GM19025 (cell line): ENCODE results near the gene SIRPG.
"Not testable (repeated sequence)": the region's sequence is repeated elsewhere in the genome, so short reads cannot be mapped to it uniquely, and the experiment has no call there.

Experiments used
- ATAC-seq: cut with Tn5 transposase; IDR thresholded peaks from one replicate; pipeline ENCODE4 v1.9.1; 2021; ENCODE audit warnings: mild to moderate bottlenecking, low read depth, moderate library complexity; ENCODE audit not compliant: unreplicated experiment

Gene SIRPG

GRCh38 chr20:1672728-1673127 is 15.1 kb upstream of the SIRPG start:
- no peak for ATAC-seq

- ATAC-seq: no peak
Observed at GRCh38 chr20:1671891-1672669, 14.5 kb upstream of the SIRPG start.

DNA sequence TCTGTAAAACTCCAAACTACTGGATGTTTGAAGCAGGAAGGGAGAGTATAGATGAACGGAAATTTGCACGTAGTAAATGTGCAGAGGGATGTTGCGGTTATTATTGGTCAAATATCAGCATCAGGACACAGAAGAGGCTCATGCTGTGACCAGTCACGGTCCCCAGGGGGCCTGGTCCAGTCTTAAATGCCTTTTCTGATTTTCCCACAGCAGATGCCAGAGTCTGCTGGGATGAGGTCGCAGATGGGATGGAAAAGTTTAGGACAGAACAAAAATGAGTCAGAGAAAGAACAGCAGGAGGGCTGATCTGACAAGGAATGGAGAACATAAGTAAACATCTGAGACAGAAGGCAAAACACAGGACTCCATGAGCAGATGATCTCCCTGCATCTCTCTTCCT is 11.7 kb upstream of the SIRPG start:
- ATAC-seq: no peak

GRCh38 chr20:1667502-1668085 is 10.0 kb upstream of the SIRPG start:
- ATAC-seq: no peak

- no peak for ATAC-seq
Observed at GRCh38 chr20:1666802-1667201, 9.2 kb upstream of the SIRPG start.

DNA sequence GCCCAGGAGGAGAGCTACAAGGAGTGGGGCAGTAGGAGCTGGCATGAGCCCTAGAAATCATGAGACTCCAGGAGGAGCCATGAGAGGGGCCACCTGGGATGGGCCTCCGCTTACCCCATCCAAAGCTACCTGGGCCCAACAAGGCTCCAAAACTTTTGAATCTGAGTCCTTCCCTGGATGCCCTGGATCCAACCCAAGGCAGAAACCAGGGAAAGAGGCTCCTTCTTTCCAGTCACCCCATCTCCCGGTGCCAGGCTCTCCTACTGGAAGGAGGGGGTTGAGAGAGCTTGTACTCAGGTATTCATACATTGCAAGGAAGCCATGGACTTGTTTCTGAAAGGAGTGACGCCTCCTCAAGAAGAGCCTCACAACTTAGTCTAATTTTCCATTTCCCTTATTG is 7.8 kb upstream of the SIRPG start:
- no peak for ATAC-seq

DNA sequence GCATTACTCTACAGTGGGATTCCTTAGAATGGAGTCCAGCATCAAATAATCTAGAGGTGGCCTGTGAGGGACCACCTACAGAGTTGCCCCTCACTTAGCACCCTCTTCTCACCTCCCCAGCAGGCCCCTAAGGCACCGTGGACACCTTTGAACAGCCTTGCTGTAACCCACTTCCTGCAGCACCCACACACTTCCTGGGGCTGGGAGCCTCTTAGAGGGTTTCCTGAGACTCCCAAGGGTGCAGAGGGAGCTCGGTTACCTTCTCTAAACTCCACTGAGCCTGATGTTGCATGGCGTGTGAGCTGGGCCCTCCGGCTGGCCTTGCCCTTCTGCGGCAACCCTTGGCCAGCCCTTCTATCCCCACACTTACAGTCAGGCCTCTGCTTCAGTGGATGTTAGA is 7.3 kb upstream of the SIRPG start:
- no peak for ATAC-seq

GRCh38 chr20:1663917-1664316 is 6.3 kb upstream of the SIRPG start:
- no peak for ATAC-seq

- ATAC-seq: no peak
Observed at GRCh38 chr20:1661542-1662299, 4.1 kb upstream of the SIRPG start.

GRCh38 chr20:1660246-1660645 is 2.7 kb upstream of the SIRPG start:
- ATAC-seq: no peak

DNA sequence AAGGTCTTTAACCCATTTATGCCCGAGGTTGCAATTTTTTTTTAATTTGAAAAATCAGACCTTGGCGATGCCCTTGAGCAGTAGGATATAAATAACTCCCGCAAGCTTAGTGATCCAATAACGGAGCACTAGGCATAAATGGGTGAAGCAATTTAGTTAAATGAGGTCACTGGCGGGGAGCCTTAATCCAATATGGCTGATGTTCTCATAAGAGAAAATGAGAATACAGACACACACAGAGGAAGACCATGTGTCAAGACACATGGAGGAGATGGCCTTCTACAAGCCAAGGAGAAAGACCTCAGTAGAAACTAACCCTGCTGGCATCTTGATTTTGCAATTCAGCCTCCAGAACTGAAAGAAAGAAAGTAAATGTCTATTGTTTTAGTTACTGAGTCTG is 735 bp downstream of the SIRPG start:
- ATAC-seq: no peak

GRCh38 chr20:1654996-1655395 is 2.6 kb downstream of the SIRPG start:
- no peak for ATAC-seq

DNA sequence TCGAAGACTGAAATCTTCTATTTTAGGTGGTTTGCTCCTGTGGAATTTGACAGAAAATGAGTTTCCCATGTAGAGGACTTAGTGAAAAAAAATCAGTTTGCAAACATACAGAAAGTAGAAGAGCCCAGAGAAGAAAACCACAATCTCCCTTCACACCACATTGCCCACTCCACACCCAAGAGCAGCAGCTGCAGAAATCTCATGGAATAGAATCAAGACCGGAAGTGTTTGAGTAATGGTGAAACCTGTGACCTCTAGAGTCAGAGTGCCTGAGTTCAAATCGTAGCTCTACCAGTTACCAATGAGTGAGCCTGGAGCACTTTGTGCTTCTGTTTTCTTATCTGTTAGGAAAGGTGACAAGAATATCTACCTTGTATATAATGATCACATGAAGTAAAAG is 4.6 kb downstream of the SIRPG start:
- ATAC-seq: no peak

GRCh38 chr20:1652104-1652503 is 5.5 kb downstream of the SIRPG start:
- ATAC-seq: no peak

- ATAC-seq: no peak
Observed at GRCh38 chr20:1651268-1652058, 6.1 kb downstream of the SIRPG start.

- ATAC-seq: no peak
Observed at GRCh38 chr20:1648101-1648500, 9.5 kb downstream of the SIRPG start.

DNA sequence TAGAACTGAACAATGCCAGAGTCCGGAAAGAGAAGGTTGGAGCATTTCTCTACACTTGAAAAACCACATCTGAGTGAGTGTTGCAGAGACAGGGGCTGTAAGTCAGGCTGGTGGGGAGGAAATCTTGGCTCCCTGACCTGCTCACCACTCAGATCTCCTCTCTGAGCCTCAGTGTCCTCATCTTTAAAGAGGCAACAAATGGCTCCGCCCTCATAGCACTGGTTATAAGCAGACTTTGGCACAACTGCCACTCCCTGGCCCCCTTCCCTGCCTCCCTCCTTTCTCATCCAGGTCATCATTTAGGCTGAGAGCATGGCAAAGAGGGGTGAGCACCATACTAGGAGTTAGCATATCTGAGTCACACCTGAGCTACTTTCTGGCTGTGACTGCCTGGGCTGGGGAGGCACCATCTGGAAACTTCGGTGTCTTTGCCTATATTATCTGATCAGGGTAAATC is 10.6 kb downstream of the SIRPG start:
- ATAC-seq: no peak

GRCh38 chr20:1644101-1644962 is 13.2 kb downstream of the SIRPG start:
- no peak for ATAC-seq

DNA sequence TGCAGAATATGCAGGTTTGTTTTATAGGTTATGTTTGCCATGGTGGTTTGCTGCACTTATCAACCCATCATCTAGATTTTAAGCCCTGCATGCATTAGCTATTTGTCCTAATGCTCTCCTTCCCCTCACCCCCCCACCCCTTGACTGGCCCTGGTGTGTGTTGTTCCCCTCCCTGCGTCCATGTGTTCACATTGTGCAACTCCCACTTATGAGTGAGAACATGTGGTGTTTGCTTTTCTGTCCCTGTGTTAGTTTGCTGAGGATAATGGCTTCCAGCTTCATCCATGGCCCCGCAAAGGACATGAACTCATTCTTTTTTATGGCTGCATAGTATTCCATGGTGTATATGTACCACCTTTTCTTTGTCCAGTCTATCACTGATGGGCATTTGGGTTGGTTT is 18.9 kb downstream of the SIRPG start:
- ATAC-seq: not testable (repeated sequence)

- ATAC-seq: no peak
Observed at GRCh38 chr20:1637755-1638154, 19.8 kb downstream of the SIRPG start.
